ENCODE results near the gene POU3F2.

POU3F2 gene

DNA sequence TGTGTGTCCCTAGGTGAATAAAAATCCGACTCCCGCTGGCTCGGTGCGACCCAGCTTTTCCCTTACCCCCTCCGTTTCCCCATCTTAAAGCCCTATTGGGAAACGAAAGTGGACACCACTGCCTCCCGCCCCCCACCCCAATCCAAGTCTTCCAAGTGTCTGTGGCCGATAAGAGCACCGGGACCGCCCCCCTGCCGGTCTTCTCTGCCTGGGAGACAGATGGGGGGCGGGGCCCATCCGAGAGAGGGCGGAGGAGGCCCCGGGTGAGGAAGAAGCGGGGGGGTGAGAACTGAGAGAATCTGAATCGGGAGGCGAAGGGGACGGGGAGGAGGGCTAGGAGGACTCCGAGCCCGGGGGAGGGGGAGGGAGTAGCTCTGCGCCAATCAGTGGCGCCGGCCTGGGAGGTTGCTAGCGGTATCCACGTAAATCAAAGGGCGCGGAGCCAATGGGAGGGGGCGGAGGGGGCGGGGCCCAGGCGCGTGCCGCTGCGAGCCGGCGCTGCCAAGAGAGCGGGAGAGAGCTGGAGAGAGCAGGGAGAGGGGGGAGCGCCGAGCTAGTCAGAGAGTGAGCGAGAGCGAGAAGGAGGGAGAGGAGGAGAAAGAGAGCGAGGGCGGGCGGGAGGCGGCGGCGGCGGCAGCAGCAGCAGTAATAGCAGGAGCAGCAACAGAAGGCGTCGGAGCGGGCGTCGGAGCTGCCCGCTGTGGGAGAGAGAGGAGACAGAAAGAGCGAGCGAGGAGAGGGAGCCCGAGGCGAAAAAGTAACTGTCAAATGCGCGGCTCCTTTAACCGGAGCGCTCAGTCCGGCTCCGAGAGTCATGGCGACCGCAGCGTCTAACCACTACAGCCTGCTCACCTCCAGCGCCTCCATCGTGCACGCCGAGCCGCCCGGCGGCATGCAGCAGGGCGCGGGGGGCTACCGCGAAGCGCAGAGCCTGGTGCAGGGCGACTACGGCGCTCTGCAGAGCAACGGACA is at the start of gene POU3F2:
POU3F2 (plus strand) TSS at position 515 of the 972 bp plus-strand sequence; CDS start at position 815, 300 bp downstream.
- Histone ChIP-seq H2AFZ (ENCODE audit: low read length, unreplicated experiment) (peak within 1 kb of the TSS; percentile 43), H3K36me3 (ENCODE audit: insufficient read depth, low read length) (no peaks in the 10 kb centered on the region), H3K4me1 (ENCODE audit: control insufficient read depth, insufficient read depth, low read length, unreplicated experiment) (no peaks in the 10 kb centered on the region), H3K4me3 (ENCODE audit: low read depth, low read length) (peak within 1 kb of the TSS; percentile 66), H3K27ac (ENCODE audit: low read depth, low read length) (no peak within 1 kb of the TSS), H3K27me3 (ENCODE audit: insufficient read depth, low read length) (peaks cover 98% of the 10 kb centered on the region), H3K79me2 (ENCODE audit: control insufficient read depth, insufficient read depth, low read length, unreplicated experiment) (no peaks in the 10 kb centered on the region)

DNA sequence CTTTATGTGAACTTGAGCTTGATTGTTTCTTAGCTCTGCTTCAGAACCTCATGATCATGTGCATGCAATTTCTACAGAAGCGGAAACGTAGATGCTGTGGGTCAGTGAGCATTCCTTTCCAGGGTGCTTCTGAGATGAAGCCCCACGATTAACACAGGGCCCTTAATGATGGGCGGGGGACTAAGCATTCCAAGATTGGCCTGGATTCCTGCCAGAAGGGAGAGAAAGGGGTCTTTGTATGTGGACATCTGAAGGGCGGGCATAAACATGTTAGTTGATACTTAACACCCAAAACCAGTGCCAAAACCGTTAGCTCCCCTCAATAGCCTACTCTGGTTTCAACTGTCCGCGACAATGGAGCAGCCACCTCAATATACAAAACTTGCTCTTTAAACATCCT is 46.9 kb upstream of the POU3F2 start:
- no peaks in the 10 kb centered on the region for H3K4me1 ChIP-seq (ENCODE audit: control insufficient read depth, insufficient read depth, low read length, unreplicated experiment)
- H3K27ac ChIP-seq (ENCODE audit: low read depth, low read length): no peak overlapping the region
- H3K4me3 ChIP-seq (ENCODE audit: low read depth, low read length): no peak overlapping the region
- no peak overlapping the region for H2AFZ ChIP-seq (ENCODE audit: low read length, unreplicated experiment)
- H3K27me3 ChIP-seq (ENCODE audit: insufficient read depth, low read length): peaks cover 68% of the 10 kb centered on the region
- no peaks in the 10 kb centered on the region for H3K79me2 ChIP-seq (ENCODE audit: control insufficient read depth, insufficient read depth, low read length, unreplicated experiment)
- H3K36me3 ChIP-seq (ENCODE audit: insufficient read depth, low read length): no peaks in the 10 kb centered on the region

DNA sequence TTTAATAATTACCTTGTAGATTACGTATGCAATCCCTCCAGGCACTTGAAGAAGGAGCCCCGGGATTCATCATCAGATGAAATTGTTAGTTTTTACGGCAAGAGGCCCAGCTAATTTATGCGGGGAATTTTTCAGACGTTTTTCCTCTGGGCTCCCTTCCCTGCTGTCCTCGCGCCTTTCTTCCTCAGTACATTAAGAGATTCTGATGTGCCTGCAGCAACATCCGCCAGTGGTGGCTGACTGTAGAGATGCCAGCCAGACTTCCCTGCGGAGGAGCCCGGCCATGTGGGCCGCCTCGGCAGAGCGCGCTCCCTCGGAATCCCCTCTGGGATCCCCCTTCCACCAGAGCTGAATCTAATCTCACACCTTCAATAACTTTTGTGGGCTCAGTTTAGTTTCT is 46.4 kb upstream of the POU3F2 start:
- no peak overlapping the region for H3K27ac ChIP-seq (ENCODE audit: low read depth, low read length)
- H3K36me3 ChIP-seq (ENCODE audit: insufficient read depth, low read length): no peaks in the 10 kb centered on the region
- peaks cover 65% of the 10 kb centered on the region for H3K27me3 ChIP-seq (ENCODE audit: insufficient read depth, low read length)
- no peaks in the 10 kb centered on the region for H3K4me1 ChIP-seq (ENCODE audit: control insufficient read depth, insufficient read depth, low read length, unreplicated experiment)
- no peak overlapping the region for H3K4me3 ChIP-seq (ENCODE audit: low read depth, low read length)
- no peak overlapping the region for H2AFZ ChIP-seq (ENCODE audit: low read length, unreplicated experiment)
- no peaks in the 10 kb centered on the region for H3K79me2 ChIP-seq (ENCODE audit: control insufficient read depth, insufficient read depth, low read length, unreplicated experiment)

DNA sequence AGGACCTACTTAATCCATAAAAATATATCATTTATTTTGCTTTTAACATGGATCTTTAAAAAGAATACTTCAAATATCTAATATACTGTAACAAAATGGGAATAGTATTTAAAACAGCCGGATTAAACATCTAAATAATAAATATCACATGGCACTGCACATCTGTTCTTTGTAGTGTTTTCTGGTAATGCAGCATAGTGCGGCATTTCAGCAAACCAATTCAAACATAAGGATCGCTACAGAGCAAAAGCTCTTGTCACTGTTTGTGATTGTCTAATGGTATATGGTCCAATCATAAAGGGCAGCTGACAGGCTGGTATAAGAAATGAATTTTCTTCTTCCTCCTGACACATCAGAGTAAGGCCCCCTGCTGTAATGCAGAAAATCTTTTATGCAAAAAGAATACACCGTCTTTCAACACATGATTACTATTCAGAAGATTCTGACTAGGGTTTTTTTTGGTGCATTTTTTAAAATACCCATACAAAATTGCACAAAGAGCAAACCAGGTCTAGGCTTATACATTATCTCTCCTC is 40.0 kb upstream of the POU3F2 start:
- Histone ChIP-seq H3K4me1 (ENCODE audit: control insufficient read depth, insufficient read depth, low read length, unreplicated experiment) (no peaks in the 10 kb centered on the region), H3K79me2 (ENCODE audit: control insufficient read depth, insufficient read depth, low read length, unreplicated experiment) (no peaks in the 10 kb centered on the region), H3K27me3 (ENCODE audit: insufficient read depth, low read length) (peaks cover 43% of the 10 kb centered on the region), H3K36me3 (ENCODE audit: insufficient read depth, low read length) (no peaks in the 10 kb centered on the region), H2AFZ (ENCODE audit: low read length, unreplicated experiment) (no peak overlapping the region), H3K27ac (ENCODE audit: low read depth, low read length) (no peak overlapping the region), H3K4me3 (ENCODE audit: low read depth, low read length) (no peak overlapping the region)

DNA sequence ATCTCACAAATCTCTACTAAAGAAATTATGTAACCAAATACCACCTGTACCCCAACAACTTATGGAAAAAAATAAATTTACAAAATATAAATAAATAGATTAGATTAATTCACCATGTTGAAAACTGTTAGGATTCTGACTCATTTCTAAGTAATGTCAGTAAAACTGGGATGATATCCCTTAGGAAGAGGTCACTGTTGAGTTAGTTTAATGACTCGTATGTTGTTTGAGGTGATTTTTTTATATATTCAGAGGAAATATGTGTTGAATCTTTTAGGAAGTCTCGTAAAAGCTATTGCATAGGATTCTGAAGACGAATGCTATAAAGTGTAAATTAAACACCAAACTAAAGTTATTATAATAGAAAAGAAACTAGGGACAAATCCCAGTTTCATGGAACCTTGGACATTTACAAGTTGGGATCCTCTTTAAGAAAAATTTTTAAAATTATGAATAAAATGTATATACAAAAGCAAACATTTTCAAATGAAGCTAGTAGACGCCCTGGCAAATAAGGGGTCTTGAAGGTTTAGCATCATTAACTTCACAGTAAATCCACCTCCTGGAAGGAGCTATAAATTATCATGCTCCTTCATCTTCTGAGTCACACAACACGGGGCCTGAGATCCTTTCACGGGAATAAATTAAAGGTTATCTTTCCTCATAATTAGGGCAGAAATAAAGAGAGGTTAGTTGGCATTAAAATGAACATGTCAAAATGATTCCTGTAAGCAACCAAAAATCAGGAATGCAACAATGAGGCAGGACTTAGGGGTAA is 37.0 kb upstream of the POU3F2 start:
- Histone ChIP-seq H3K79me2 (ENCODE audit: control insufficient read depth, insufficient read depth, low read length, unreplicated experiment) (no peaks in the 10 kb centered on the region), H3K27me3 (ENCODE audit: insufficient read depth, low read length) (peaks cover 33% of the 10 kb centered on the region), H2AFZ (ENCODE audit: low read length, unreplicated experiment) (no peak overlapping the region), H3K27ac (ENCODE audit: low read depth, low read length) (no peak overlapping the region), H3K4me1 (ENCODE audit: control insufficient read depth, insufficient read depth, low read length, unreplicated experiment) (no peaks in the 10 kb centered on the region), H3K36me3 (ENCODE audit: insufficient read depth, low read length) (no peaks in the 10 kb centered on the region), H3K4me3 (ENCODE audit: low read depth, low read length) (no peak overlapping the region)

DNA sequence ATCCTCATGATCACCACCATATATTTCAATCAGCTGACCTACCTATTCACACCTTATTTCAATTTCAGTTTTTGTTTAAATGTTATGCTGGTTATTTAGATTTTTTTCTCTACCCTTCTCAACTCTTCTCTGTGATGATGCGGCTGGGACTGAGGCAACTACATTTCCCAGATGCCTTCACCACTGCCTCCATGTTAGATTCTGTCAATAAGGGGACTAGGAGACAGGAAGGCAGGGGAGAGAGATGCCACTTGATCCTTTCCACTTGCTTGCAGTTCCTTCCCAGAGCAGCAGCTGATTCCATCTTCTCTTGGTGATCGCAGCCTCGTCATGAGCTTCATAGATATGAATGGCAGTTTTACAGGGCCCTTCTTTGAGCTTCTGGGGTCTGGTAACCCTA is 33.5 kb upstream of the POU3F2 start:
- Histone ChIP-seq H2AFZ (ENCODE audit: low read length, unreplicated experiment) (no peak overlapping the region), H3K4me3 (ENCODE audit: low read depth, low read length) (no peak overlapping the region), H3K4me1 (ENCODE audit: control insufficient read depth, insufficient read depth, low read length, unreplicated experiment) (no peaks in the 10 kb centered on the region), H3K36me3 (ENCODE audit: insufficient read depth, low read length) (no peaks in the 10 kb centered on the region), H3K79me2 (ENCODE audit: control insufficient read depth, insufficient read depth, low read length, unreplicated experiment) (no peaks in the 10 kb centered on the region), H3K27ac (ENCODE audit: low read depth, low read length) (no peak overlapping the region), H3K27me3 (ENCODE audit: insufficient read depth, low read length) (peaks cover 16% of the 10 kb centered on the region)

DNA sequence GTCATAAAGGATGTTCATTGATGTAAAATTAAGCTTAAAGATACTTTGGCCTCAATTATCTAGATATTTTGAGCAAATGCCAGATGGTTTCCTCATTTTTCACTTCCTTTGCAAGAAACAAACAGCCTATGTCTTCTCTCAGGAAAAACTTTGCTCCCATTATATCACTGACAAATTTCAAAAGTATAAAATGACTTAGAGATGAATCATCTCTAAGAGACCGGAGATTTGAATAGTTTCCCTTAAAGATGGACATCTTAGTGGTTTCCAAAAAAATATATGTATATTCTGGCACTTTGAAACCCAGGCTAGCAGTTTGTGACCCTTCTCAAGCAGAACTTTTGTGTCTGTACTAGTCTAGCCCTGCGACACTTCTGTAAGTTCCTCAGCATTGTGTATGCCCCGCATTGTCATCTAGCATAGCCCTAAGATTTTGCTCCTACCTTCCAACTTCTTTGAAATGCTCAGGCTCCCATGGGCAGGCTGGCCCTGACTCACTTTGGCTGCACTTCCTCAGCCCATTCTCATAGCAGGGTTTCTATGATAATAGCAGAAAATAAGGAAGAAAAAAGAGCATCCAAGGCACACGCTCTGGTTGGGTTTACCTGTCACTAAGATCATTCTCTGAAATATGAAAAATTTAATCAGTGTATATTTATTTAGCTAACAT is 25.7 kb upstream of the POU3F2 start:
- Histone ChIP-seq H3K27ac (ENCODE audit: low read depth, low read length) (peak overlapping the region; percentile 7), H3K79me2 (ENCODE audit: control insufficient read depth, insufficient read depth, low read length, unreplicated experiment) (no peaks in the 10 kb centered on the region), H3K36me3 (ENCODE audit: insufficient read depth, low read length) (no peaks in the 10 kb centered on the region), H3K4me3 (ENCODE audit: low read depth, low read length) (no peak overlapping the region), H3K27me3 (ENCODE audit: insufficient read depth, low read length) (peaks cover 22% of the 10 kb centered on the region), H3K4me1 (ENCODE audit: control insufficient read depth, insufficient read depth, low read length, unreplicated experiment) (no peaks in the 10 kb centered on the region), H2AFZ (ENCODE audit: low read length, unreplicated experiment) (no peak overlapping the region)

DNA sequence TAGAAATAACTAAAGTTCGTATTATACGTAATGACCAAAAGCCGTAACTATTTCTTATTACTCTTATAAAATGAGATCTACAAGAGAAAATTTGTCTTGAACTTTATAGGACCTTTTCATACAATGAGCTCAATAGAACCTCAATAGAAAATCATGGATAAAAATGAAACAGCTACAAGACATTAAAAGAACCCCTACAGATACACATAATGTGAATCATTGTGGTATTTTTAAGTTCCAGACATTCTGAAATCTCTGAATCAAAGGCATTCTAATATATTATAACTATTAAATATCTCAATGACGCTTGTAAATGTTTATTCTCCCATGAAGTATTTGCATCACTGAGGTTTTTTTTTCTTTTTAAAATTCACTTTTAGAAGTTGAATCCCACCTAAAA is 22.2 kb upstream of the POU3F2 start:
- H3K79me2 ChIP-seq (ENCODE audit: control insufficient read depth, insufficient read depth, low read length, unreplicated experiment): no peaks in the 10 kb centered on the region
- H3K36me3 ChIP-seq (ENCODE audit: insufficient read depth, low read length): no peaks in the 10 kb centered on the region
- peaks cover 33% of the 10 kb centered on the region; the same call in 1 of the 2 replicates for H3K27me3 ChIP-seq (ENCODE audit: insufficient read depth, low read length)
- H3K27ac ChIP-seq (ENCODE audit: low read depth, low read length): no peak overlapping the region
- H3K4me1 ChIP-seq (ENCODE audit: control insufficient read depth, insufficient read depth, low read length, unreplicated experiment): no peaks in the 10 kb centered on the region
- no peak overlapping the region for H3K4me3 ChIP-seq (ENCODE audit: low read depth, low read length)
- no peak overlapping the region for H2AFZ ChIP-seq (ENCODE audit: low read length, unreplicated experiment)

DNA sequence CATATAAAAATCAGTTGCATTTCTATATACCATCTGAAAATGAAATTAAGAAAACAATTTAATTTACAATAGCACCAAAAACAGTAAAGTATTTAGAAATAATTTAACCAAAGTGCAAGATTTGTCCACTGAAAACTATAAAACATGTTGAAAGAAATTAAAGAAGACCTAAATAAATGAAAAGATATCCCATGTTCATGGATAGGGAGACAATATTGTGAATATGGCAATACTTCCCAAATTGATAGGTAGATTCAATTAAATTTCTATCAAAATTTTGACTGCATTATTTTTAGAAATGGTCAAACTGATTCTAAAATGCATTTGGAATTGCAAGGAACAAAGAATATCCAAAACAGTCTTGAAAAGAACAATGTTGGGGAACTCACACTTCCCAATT is 17.6 kb upstream of the POU3F2 start:
- Histone ChIP-seq H3K79me2 (ENCODE audit: control insufficient read depth, insufficient read depth, low read length, unreplicated experiment) (no peaks in the 10 kb centered on the region), H3K27me3 (ENCODE audit: insufficient read depth, low read length) (peaks cover 51% of the 10 kb centered on the region)

DNA sequence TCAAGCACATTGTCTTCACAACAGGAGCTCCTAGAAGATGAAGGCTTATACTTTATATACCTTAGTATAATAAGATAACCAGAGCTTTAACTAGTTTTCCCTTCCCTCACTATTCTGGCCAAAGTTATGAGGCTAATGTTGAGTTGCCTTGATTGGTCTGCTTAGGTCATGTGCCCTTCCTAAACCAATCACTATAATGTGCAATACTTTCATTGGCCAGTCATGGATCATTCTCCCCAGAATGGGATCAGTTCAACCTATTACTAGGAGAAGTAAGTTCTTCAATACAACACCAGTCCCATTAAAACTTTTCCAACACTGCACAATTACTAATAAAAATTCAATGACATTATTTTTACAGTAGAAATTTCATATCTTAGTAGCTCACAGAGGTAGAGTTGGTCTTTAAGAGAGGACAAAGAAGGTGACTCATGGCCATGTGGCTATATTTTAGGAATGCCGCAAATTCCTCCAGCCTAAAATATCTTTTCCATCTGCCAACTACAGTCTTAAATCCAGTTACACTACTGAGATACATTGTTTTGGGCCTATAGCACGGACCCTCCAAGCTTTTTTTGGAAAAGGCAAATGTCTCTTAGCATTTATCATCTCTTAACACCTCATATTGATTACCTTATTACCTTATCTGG is 12.5 kb upstream of the POU3F2 start:
- Histone ChIP-seq H3K36me3 (ENCODE audit: insufficient read depth, low read length) (no peaks in the 10 kb centered on the region), H2AFZ (ENCODE audit: low read length, unreplicated experiment) (no peak overlapping the region), H3K4me3 (ENCODE audit: low read depth, low read length) (no peak overlapping the region), H3K79me2 (ENCODE audit: control insufficient read depth, insufficient read depth, low read length, unreplicated experiment) (no peaks in the 10 kb centered on the region), H3K4me1 (ENCODE audit: control insufficient read depth, insufficient read depth, low read length, unreplicated experiment) (no peaks in the 10 kb centered on the region), H3K27me3 (ENCODE audit: insufficient read depth, low read length) (peaks cover 84% of the 10 kb centered on the region), H3K27ac (ENCODE audit: low read depth, low read length) (no peak overlapping the region)

More for the DNA sequence above, 17.6 kb upstream of the POU3F2 start:
- Histone ChIP-seq H3K4me3 (ENCODE audit: low read depth, low read length) (no peak overlapping the region), H2AFZ (ENCODE audit: low read length, unreplicated experiment) (no peak overlapping the region), H3K4me1 (ENCODE audit: control insufficient read depth, insufficient read depth, low read length, unreplicated experiment) (no peaks in the 10 kb centered on the region), H3K36me3 (ENCODE audit: insufficient read depth, low read length) (no peaks in the 10 kb centered on the region), H3K27ac (ENCODE audit: low read depth, low read length) (no peak overlapping the region)

All from ACC112 (cell line).